Measurements from ENCODE around the gene MGMT.

The MGMT gene

GRCh38 chr10:129681856-129682255, 214.8 kb downstream of the MGMT start:
- ATAC-seq (ENCODE audit: insufficient read depth, low read depth) (no peak), DNase-seq (no peak)
- Histone ChIP-seq H3K4me3 (ENCODE audit: low read depth in 1 of 2, low read length in 2 of 2) (no peak overlapping the region), H3K27me3 (ENCODE audit: insufficient read depth, low read length, poor library complexity) (no peaks in the 10 kb centered on the region), H4K20me1 (ENCODE audit: insufficient read depth, low read length) (no peaks in the 10 kb centered on the region), H3K9me3 (ENCODE audit: insufficient read depth, low read length, severe bottlenecking) (no peaks in the 10 kb centered on the region), H3K27ac (ENCODE audit: low read length) (no peak overlapping the region), H3K36me3 (ENCODE audit: insufficient read depth, low read length) (0 out of 2 replicates have a peak, but pooled peaks cover 3% of the 10 kb centered on the region), H2AFZ (ENCODE audit: low read depth, low read length) (no peak overlapping the region), H3K4me1 (ENCODE audit: insufficient read depth, low read length) (no peaks in the 10 kb centered on the region), H3K9ac (ENCODE audit: low read depth, low read length) (no peak overlapping the region), H3K4me2 (ENCODE audit: insufficient read depth, low read length) (no peak overlapping the region), H3K79me2 (ENCODE audit: insufficient read depth, low read length) (no peaks in the 10 kb centered on the region)
- no peak for TF ChIP-seq CTCF (IDR thresholded peaks at IDR 0.05; ENCODE audit: borderline replicate concordance, extremely low read depth, low read length, poor library complexity, severe bottlenecking)
- no peak for TF ChIP-seq EZH2 (IDR thresholded peaks at IDR 0.05; ENCODE audit: borderline replicate concordance, low read depth, low read length, severe bottlenecking)

- H4K20me1 ChIP-seq (ENCODE audit: insufficient read depth, low read length), result no peaks in the 10 kb centered on the region
- no peak overlapping the region for H3K9ac ChIP-seq (ENCODE audit: low read depth, low read length)
- no peak overlapping the region for H2AFZ ChIP-seq (ENCODE audit: low read depth, low read length)
- peaks cover 2% of the 10 kb centered on the region; the same call in 1 of the 2 replicates for H3K4me1 ChIP-seq (ENCODE audit: insufficient read depth, low read length)
- ATAC-seq (ENCODE audit: insufficient read depth, low read depth) (no peak), DNase-seq (no peak)
- TF ChIP-seq CTCF (IDR thresholded peaks at IDR 0.05; ENCODE audit: borderline replicate concordance, extremely low read depth, low read length, poor library complexity, severe bottlenecking) (no peak), EZH2 (IDR thresholded peaks at IDR 0.05; ENCODE audit: borderline replicate concordance, low read depth, low read length, severe bottlenecking) (no peak)
- H3K27ac ChIP-seq (ENCODE audit: low read length), result no peak overlapping the region
- H3K4me2 ChIP-seq (ENCODE audit: insufficient read depth, low read length), result no peak overlapping the region
- no peaks in the 10 kb centered on the region for H3K79me2 ChIP-seq (ENCODE audit: insufficient read depth, low read length)
- H3K27me3 ChIP-seq (ENCODE audit: insufficient read depth, low read length, poor library complexity), result no peaks in the 10 kb centered on the region
- no peaks in the 10 kb centered on the region for H3K9me3 ChIP-seq (ENCODE audit: insufficient read depth, low read length, severe bottlenecking)
- H3K36me3 ChIP-seq (ENCODE audit: insufficient read depth, low read length), result 0 out of 2 replicates have a peak, but pooled peaks cover 3% of the 10 kb centered on the region
- H3K4me3 ChIP-seq (ENCODE audit: low read depth in 1 of 2, low read length in 2 of 2), result no peak overlapping the region
Measured at GRCh38 chr10:129683519-129683918, 216.5 kb downstream of the MGMT start.

DNA sequence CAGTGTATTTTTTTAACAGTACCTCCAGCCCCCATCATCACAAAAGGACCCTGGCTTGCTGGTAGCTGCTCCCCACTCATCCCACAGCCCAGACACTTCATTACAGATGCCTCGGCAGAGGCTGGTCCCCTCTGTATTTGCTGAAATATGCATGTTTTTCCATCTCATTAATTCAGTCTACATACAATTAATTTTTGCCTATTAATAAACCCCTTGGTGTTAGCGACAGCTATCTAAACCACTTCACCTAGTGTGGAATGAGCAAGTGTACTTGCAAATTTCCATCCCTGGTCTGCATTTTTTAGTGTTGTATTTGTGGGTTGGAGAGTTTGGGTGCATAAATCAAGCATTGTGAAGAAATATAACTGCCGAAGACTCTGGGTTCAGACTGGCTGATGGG, 216.9 kb downstream of the MGMT start:
- no peak for TF ChIP-seq EZH2 (IDR thresholded peaks at IDR 0.05; ENCODE audit: borderline replicate concordance, low read depth, low read length, severe bottlenecking)
- TF ChIP-seq CTCF (IDR thresholded peaks at IDR 0.05; ENCODE audit: borderline replicate concordance, extremely low read depth, low read length, poor library complexity, severe bottlenecking), result no peak
- Histone ChIP-seq H2AFZ (ENCODE audit: low read depth, low read length) (no peak overlapping the region), H3K27ac (ENCODE audit: low read length) (no peak overlapping the region), H3K79me2 (ENCODE audit: insufficient read depth, low read length) (no peaks in the 10 kb centered on the region), H3K4me3 (ENCODE audit: low read depth in 1 of 2, low read length in 2 of 2) (no peak overlapping the region), H3K9me3 (ENCODE audit: insufficient read depth, low read length, severe bottlenecking) (no peaks in the 10 kb centered on the region), H3K4me2 (ENCODE audit: insufficient read depth, low read length) (no peak overlapping the region), H3K9ac (ENCODE audit: low read depth, low read length) (no peak overlapping the region), H3K4me1 (ENCODE audit: insufficient read depth, low read length) (peaks cover 2% of the 10 kb centered on the region; the same call in 1 of the 2 replicates), H3K27me3 (ENCODE audit: insufficient read depth, low read length, poor library complexity) (no peaks in the 10 kb centered on the region), H4K20me1 (ENCODE audit: insufficient read depth, low read length) (no peaks in the 10 kb centered on the region), H3K36me3 (ENCODE audit: insufficient read depth, low read length) (0 out of 2 replicates have a peak, but pooled peaks cover 3% of the 10 kb centered on the region)
- no peak for DNase-seq
- ATAC-seq (ENCODE audit: insufficient read depth, low read depth), result no peak

- Histone ChIP-seq H3K27ac (ENCODE audit: low read length) (no peak overlapping the region), H3K4me2 (ENCODE audit: insufficient read depth, low read length) (no peak overlapping the region), H3K36me3 (ENCODE audit: insufficient read depth, low read length) (0 out of 2 replicates have a peak, but pooled peaks cover 3% of the 10 kb centered on the region), H3K27me3 (ENCODE audit: insufficient read depth, low read length, poor library complexity) (no peaks in the 10 kb centered on the region), H3K4me1 (ENCODE audit: insufficient read depth, low read length) (peaks cover 2% of the 10 kb centered on the region; the same call in 1 of the 2 replicates), H4K20me1 (ENCODE audit: insufficient read depth, low read length) (no peaks in the 10 kb centered on the region), H2AFZ (ENCODE audit: low read depth, low read length) (no peak overlapping the region), H3K9me3 (ENCODE audit: insufficient read depth, low read length, severe bottlenecking) (no peaks in the 10 kb centered on the region), H3K9ac (ENCODE audit: low read depth, low read length) (no peak overlapping the region), H3K79me2 (ENCODE audit: insufficient read depth, low read length) (no peaks in the 10 kb centered on the region), H3K4me3 (ENCODE audit: low read depth in 1 of 2, low read length in 2 of 2) (no peak overlapping the region)
- DNase-seq, result no peak
- TF ChIP-seq EZH2 (IDR thresholded peaks at IDR 0.05; ENCODE audit: borderline replicate concordance, low read depth, low read length, severe bottlenecking) (no peak), CTCF (IDR thresholded peaks at IDR 0.05; ENCODE audit: borderline replicate concordance, extremely low read depth, low read length, poor library complexity, severe bottlenecking) (no peak)
- no peak for ATAC-seq (ENCODE audit: insufficient read depth, low read depth)
Measured at GRCh38 chr10:129685271-129685670, 218.2 kb downstream of the MGMT start.
